Upper lobe of left lung (tissue), 4 donors: ENCODE results near the gene SORCS3.

Source experiments
- EP300 ChIP-seq, 4 donors: sonication (generic); formaldehyde crosslinking; IDR thresholded peaks; one replicate each; pipeline ENCODE4 v1.5.1; 2017; ENCODE audit warnings: antibody characterized with exemption in 4 of 4, control low read depth in 2 of 4
- POLR2A ChIP-seq, 4 donors: fragments of 450-650 bp; IDR thresholded peaks; one replicate each; pipeline ENCODE4 v1.5.1; 2016 to 2017; ENCODE audit warnings: antibody characterized with exemption in 4 of 4, mild to moderate bottlenecking in 2 of 4
- POLR2AphosphoS5 ChIP-seq, 2 donors: sonication (generic); formaldehyde crosslinking; IDR thresholded peaks; one replicate each; pipeline ENCODE4 v1.5.1; 2017; ENCODE audit warnings: antibody characterized with exemption in 2 of 2
- TF ChIP-seq, protein P1 (sequence below), 6 experiments: fragments of 450-650 bp in 4 of 6; fragments of 200-600 bp in 2 of 6; sonication (generic) in 2 of 6; IDR thresholded peaks; one replicate each; pipeline ENCODE4 v1.5.1; 2016 to 2019; ENCODE audit warnings: antibody characterized with exemption in 6 of 6

DNA sequence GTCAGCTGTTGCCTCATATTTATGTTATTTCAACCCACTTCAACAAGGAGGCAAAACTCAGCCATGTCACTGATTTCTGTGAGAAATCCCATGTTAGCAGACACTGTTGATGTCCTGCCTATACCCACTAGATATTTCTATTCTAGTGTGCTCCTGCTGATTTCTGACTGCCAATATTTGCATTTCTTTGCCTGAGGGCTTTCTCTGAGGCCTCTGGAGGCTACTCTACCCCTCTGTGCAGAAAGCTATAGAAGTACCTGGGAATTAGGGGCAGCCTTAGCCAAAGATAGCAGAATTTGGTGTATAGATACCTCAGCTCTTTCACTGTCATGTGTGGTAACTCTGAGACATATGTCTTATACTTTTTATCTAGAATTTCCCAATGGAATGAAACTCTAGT lies 348.8 kb downstream of the SORCS3 start:
- TF ChIP-seq, protein P1, sequence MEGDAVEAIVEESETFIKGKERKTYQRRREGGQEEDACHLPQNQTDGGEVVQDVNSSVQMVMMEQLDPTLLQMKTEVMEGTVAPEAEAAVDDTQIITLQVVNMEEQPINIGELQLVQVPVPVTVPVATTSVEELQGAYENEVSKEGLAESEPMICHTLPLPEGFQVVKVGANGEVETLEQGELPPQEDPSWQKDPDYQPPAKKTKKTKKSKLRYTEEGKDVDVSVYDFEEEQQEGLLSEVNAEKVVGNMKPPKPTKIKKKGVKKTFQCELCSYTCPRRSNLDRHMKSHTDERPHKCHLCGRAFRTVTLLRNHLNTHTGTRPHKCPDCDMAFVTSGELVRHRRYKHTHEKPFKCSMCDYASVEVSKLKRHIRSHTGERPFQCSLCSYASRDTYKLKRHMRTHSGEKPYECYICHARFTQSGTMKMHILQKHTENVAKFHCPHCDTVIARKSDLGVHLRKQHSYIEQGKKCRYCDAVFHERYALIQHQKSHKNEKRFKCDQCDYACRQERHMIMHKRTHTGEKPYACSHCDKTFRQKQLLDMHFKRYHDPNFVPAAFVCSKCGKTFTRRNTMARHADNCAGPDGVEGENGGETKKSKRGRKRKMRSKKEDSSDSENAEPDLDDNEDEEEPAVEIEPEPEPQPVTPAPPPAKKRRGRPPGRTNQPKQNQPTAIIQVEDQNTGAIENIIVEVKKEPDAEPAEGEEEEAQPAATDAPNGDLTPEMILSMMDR (IDR thresholded peaks at IDR 0.05): no peak
- TF ChIP-seq POLR2AphosphoS5 (IDR thresholded peaks at IDR 0.05) (no peak), POLR2A (IDR thresholded peaks at IDR 0.05) (no peak), EP300 (IDR thresholded peaks at IDR 0.05) (no peak)
